Astrocyte of the cerebellum (primary cell): ENCODE data around the gene GLTP.

ENCODE experiments used
- DNase-seq: peaks from one replicate; pipeline ENCODE4 v3.0.0-alpha.2; 2011; ENCODE audit warnings: low read depth
- H3K4me3 ChIP-seq: 2 replicates; pipeline ENCODE4 v1.5.1; 2011; ENCODE audit warnings: mild to moderate bottlenecking, low read depth, low read length, moderate library complexity
- in situ Hi-C: cut with HindIII; loops from 2 replicates; pipeline ENCODE4 v1.10.0; 2017; ENCODE audit warnings: low sequenced_read_pairs
- TF ChIP-seq, protein P1 (sequence below): IDR thresholded peaks from 2 replicates; pipeline ENCODE4 v1.5.1; 2012; ENCODE audit warnings: low read length, low read depth, moderate library complexity, mild to moderate bottlenecking; ENCODE audit errors: missing control alignments

Gene GLTP

GRCh38 chr12:109845824-109846205 lies 34.5 kb downstream of the GLTP start:
- no peak for DNase-seq
- TF ChIP-seq, protein P1, sequence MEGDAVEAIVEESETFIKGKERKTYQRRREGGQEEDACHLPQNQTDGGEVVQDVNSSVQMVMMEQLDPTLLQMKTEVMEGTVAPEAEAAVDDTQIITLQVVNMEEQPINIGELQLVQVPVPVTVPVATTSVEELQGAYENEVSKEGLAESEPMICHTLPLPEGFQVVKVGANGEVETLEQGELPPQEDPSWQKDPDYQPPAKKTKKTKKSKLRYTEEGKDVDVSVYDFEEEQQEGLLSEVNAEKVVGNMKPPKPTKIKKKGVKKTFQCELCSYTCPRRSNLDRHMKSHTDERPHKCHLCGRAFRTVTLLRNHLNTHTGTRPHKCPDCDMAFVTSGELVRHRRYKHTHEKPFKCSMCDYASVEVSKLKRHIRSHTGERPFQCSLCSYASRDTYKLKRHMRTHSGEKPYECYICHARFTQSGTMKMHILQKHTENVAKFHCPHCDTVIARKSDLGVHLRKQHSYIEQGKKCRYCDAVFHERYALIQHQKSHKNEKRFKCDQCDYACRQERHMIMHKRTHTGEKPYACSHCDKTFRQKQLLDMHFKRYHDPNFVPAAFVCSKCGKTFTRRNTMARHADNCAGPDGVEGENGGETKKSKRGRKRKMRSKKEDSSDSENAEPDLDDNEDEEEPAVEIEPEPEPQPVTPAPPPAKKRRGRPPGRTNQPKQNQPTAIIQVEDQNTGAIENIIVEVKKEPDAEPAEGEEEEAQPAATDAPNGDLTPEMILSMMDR, result no peak
- in situ Hi-C loops, result no loop called here
- H3K4me3 ChIP-seq, result no peak overlapping the region

DNA sequence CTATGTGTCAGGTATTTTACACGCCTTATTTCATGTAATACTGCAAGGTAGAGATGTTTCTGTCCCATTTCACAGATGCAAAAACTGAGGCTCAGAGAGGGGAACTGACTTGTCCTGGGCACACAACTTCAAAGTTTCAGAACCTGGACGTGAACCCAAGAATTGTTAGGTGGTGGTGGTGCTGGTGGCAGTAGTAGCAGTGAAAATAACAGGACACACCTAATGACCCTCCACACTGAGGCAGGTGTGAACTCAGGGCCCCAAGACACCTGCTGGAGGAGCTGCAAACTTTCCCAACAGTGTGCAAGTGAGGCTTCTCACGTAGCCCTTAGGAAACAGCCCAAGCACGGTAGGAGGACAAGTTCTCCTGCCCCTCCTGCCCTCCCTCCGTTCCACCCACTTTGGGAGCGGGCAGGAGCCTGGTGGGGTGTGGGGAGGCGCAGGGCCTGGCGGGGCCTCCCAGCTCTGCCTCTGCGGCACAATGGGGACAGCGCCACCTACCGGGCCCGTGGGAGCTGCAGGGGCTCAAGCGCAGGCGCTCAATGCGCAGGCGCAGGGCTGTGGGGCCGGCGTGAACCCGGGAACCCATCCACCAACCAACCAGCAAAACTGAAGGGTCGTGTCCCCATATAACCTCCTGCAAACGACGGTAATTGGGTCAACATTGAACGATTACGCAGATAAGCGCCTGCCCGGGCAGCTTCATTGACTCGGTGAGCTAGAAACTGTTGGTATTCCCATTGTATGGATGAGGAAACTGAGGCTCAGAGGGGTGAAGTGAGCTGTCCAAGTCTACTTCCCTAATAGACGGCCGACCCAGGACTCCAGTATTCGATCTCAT lies 35.1 kb downstream of the GLTP start:
- in situ Hi-C loops, result no loop called here
- peak overlapping the region; percentile 25 for H3K4me3 ChIP-seq
- TF ChIP-seq, protein P1, result peak; percentile 99
- peak; percentile 24 for DNase-seq

- H3K4me3 ChIP-seq, result no peak overlapping the region
- no peak for DNase-seq
- in situ Hi-C loops, result no loop called here
- TF ChIP-seq, protein P1, result no peak
Measured at GRCh38 chr12:109844091-109844490, 36.2 kb downstream of the GLTP start.

- TF ChIP-seq, protein P1, result no peak
- H3K4me3 ChIP-seq, result no peak overlapping the region
- in situ Hi-C loops, result no loop called here
- DNase-seq, result no peak
Measured at GRCh38 chr12:109842021-109842420, 38.3 kb downstream of the GLTP start.

- DNase-seq, result no peak
- TF ChIP-seq, protein P1, result no peak
- in situ Hi-C loops, result no loop called here
- H3K4me3 ChIP-seq, result no peak overlapping the region
Measured at GRCh38 chr12:109841356-109841755, 39.0 kb downstream of the GLTP start.

DNA sequence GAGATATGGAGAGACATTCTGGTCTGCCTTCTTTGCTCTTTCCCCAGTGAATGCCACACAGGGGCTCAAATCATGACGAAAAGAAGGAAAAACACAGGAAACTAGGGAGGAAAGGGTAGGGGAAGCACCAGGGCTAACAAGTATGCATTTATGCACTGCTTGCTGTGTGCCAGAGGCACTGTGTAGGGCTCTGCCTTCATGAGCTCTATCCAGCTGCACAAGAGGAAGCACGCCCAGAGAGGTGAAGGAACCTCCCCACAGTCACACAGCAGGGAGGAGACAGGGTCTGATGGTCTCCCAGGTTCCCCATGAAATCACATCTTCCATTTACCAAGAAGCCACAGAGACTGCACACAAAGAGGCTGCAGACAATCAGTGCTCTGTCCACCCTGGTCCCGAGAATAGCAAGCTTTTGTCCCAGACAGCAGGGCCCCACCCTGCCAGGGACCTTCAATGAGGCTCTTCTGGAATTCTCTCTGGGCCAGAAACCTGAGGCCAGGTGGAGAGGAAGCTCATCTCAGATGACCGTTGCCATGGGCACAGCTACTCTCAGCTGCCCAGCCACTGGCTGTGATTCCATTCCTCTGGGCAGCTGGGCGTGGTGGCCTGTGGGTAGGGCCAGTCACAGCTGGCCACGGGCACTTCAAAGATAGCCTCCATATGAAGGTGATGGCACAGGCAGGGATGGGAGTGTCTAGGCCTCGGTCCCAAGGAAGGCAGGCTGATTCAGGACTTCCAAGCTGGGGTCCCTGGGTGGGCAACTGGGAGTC lies 39.9 kb downstream of the GLTP start:
- H3K4me3 ChIP-seq, result no peak overlapping the region
- TF ChIP-seq, protein P1, result no peak
- no peak for DNase-seq
- in situ Hi-C loops, result no loop called here
